Breast epithelium (tissue), 4 donors: ENCODE data around the gene AKAP9. TPM values are rescaled to one million over a fixed set of nuclear protein-coding genes. Genes with fewer than 3 reads are reported as not detected.

Experiments used
- DNase-seq, 2 donors: peaks; one replicate each; pipeline ENCODE4 v3.0.0-alpha.2; 2019; ENCODE audit warnings: low spot score in 2 of 2
- H3K27ac ChIP-seq, 2 donors: fragments of 200-600 bp; sonication (generic) in 1 of 2; one replicate each; pipeline ENCODE4 v1.5.1; 2016 to 2019; ENCODE audit warnings: mild to moderate bottlenecking in 1 of 2
- H3K27me3 ChIP-seq, 2 donors: fragments of 200-600 bp; sonication (generic) in 1 of 2; one replicate each; pipeline versions ENCODE4 v1.5.1 to v1.6.0; 2017 to 2019; ENCODE audit warnings: control low read depth in 1 of 2, mild to moderate bottlenecking in 1 of 2
- H3K36me3 ChIP-seq: fragments of 200-600 bp; one replicate; pipeline ENCODE4 v1.5.1; 2019
- H3K4me1 ChIP-seq, 2 donors: fragments of 200-600 bp; sonication (generic); one replicate each; pipeline ENCODE4 v1.5.1; 2016 to 2019; ENCODE audit warnings: control low read depth in 1 of 2
- H3K4me3 ChIP-seq, 3 donors: fragments of 200-600 bp; sonication (generic); 1 replicate in 2 of 3; 2 replicates in 1 of 3; pipeline ENCODE4 v1.5.1; 2016 to 2019; ENCODE audit warnings: mild to moderate bottlenecking in 3 of 3, moderate library complexity in 2 of 3
- H3K9me3 ChIP-seq, 2 donors: fragments of 200-600 bp; sonication (generic) in 1 of 2; one replicate each; pipeline ENCODE4 v1.5.1; 2016 to 2019; ENCODE audit warnings: control low read depth in 1 of 2
- CTCF ChIP-seq, 3 donors: fragments of 450-650 bp; IDR thresholded peaks; one replicate each; pipeline ENCODE4 v1.5.1; 2016 to 2017; ENCODE audit warnings: antibody characterized with exemption in 3 of 3, mild to moderate bottlenecking in 3 of 3, moderate library complexity in 3 of 3
- POLR2A ChIP-seq: fragments of 450-650 bp; IDR thresholded peaks from one replicate; pipeline ENCODE4 v1.6.1; 2016; ENCODE audit warnings: antibody characterized with exemption, mild to moderate bottlenecking, moderate library complexity
- POLR2AphosphoS5 ChIP-seq, 3 donors: sonication (generic); formaldehyde crosslinking; IDR thresholded peaks; one replicate each; pipeline ENCODE4 v1.6.1; 2017; ENCODE audit warnings: antibody characterized with exemption in 3 of 3
- intact Hi-C: fragments of 100-400 bp; cut with DNase I; formaldehyde crosslinking; loops from one replicate; pipeline ENCODE4 v1.15.1; 2023; ENCODE audit warnings: low total_unique reads
- total RNA-seq, 3 donors: library from RNA; depleted of rRNA; stranded (reverse); fragments of >200 nt; gene quantifications; one replicate each; pipeline ENCODE4 v1.1.0, GENCODE V29; 2016

Gene AKAP9
- total RNA-seq, 3 donors from 2014 or later = 73.3 to 193 (median 124) TPM

GRCh38 chr7:92042056-92042737 lies 101.5 kb downstream of the AKAP9 start:
- no peak overlapping the region for H3K4me3 ChIP-seq
- H3K4me1 ChIP-seq = no peaks in the 10 kb centered on the region
- no peaks in the 10 kb centered on the region for H3K9me3 ChIP-seq
- no peaks in the 10 kb centered on the region for H3K27me3 ChIP-seq
- TF ChIP-seq POLR2AphosphoS5 (IDR thresholded peaks at IDR 0.05) (no peak), CTCF (IDR thresholded peaks at IDR 0.05) (no peak), POLR2A (no peak)
- intact Hi-C loops = no loop called here
- no peak for DNase-seq
- no peak overlapping the region for H3K27ac ChIP-seq
- H3K36me3 ChIP-seq = peaks cover 5% of the 10 kb centered on the region

- Histone ChIP-seq H3K9me3 (no peaks in the 10 kb centered on the region), H3K4me3 (no peak overlapping the region), H3K27ac (no peak overlapping the region), H3K36me3 (no peaks in the 10 kb centered on the region), H3K27me3 (no peaks in the 10 kb centered on the region), H3K4me1 (no peaks in the 10 kb centered on the region)
- TF ChIP-seq CTCF (IDR thresholded peaks at IDR 0.05) (no peak), POLR2AphosphoS5 (IDR thresholded peaks at IDR 0.05) (no peak), POLR2A (no peak)
- intact Hi-C loops = no loop called here
- DNase-seq = no peak
These were observed 102.4 kb downstream of the AKAP9 start for GRCh38 chr7:92043098-92043497.

GRCh38 chr7:92043637-92044036 lies 103.0 kb downstream of the AKAP9 start:
- H3K27me3 ChIP-seq = no peaks in the 10 kb centered on the region
- H3K4me3 ChIP-seq = no peak overlapping the region
- intact Hi-C loops = no loop called here
- no peaks in the 10 kb centered on the region for H3K36me3 ChIP-seq
- no peak for DNase-seq
- no peaks in the 10 kb centered on the region for H3K4me1 ChIP-seq
- H3K27ac ChIP-seq = no peak overlapping the region
- TF ChIP-seq POLR2A = no peak
- TF ChIP-seq POLR2AphosphoS5 (IDR thresholded peaks at IDR 0.05) = no peak
- no peak for TF ChIP-seq CTCF (IDR thresholded peaks at IDR 0.05)
- H3K9me3 ChIP-seq = no peaks in the 10 kb centered on the region

- intact Hi-C loops = no loop called here
- Histone ChIP-seq H3K4me1 (no peaks in the 10 kb centered on the region), H3K36me3 (no peaks in the 10 kb centered on the region), H3K27ac (no peak overlapping the region), H3K9me3 (no peaks in the 10 kb centered on the region), H3K27me3 (no peaks in the 10 kb centered on the region), H3K4me3 (no peak overlapping the region)
- no peak for DNase-seq
- TF ChIP-seq CTCF (IDR thresholded peaks at IDR 0.05) (no peak), POLR2A (no peak), POLR2AphosphoS5 (IDR thresholded peaks at IDR 0.05) (no peak)
These were observed 103.5 kb downstream of the AKAP9 start for GRCh38 chr7:92044148-92044547.

GRCh38 chr7:92044940-92045339 lies 104.3 kb downstream of the AKAP9 start:
- Histone ChIP-seq H3K27me3 (no peaks in the 10 kb centered on the region), H3K27ac (no peak overlapping the region), H3K4me1 (no peaks in the 10 kb centered on the region), H3K4me3 (no peak overlapping the region), H3K36me3 (no peaks in the 10 kb centered on the region), H3K9me3 (no peaks in the 10 kb centered on the region)
- no peak for TF ChIP-seq POLR2AphosphoS5 (IDR thresholded peaks at IDR 0.05)
- TF ChIP-seq POLR2A = no peak
- TF ChIP-seq CTCF (IDR thresholded peaks at IDR 0.05) = no peak
- no peak for DNase-seq
- intact Hi-C loops = no loop called here
